HL-60/S4 treated with retinoic acid at 250 ng/mL for 4 days and 3 days (cell line): ENCODE data around the gene TBC1D4.

Experiments used
- in situ Hi-C: fragments of 300-500 bp; cut with MboI; formaldehyde crosslinking; loops from 2 replicates; pipeline ENCODE4 v1.7.0; 2022; ENCODE audit warnings: low sequenced_read_pairs

Gene TBC1D4

GRCh38 chr13:75489502-75490263, 7.7 kb upstream of the TBC1D4 start:
- in situ Hi-C loops = no loop called here

DNA sequence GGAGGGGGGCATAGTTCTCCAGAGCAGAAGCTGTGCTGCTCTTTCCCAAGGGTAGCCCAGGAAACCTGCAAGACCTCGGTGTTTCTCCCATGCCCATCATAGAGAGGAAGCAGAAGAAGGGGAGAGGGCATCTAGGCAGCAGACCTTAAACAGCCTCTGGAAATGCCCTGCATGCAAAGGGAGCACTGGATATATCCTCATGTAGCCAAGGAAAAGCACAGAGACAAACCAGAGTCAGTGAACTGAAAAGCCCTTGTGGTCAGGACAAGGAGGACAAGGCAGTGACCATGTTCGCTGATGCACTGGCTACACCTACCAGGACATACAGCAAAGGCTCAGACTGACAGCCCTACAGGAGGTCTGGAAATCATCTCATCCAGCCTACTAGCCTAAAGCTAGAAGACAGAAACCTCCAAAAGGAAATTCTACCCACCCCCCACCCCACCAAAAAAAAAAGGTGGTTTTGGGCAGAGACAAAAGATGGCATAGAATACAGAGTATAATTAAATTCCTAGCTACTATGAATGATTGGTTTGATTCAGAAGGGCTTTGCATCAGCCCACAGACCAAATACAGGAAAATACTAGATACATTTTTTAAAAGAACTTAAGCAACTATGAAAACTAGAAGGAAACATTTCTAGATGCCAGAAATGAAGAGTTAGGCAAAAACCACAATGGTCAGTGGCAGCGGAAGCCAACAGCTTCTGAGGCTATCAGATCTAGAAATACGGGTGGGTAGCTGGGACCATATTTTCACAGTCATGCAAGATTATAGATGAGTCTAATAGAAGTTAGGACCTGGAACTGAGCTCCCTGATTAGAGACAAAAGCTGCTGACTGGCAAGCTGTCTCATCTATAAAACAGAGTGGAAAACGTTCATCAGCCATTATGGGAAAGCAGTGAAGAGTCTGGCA, 4.4 kb upstream of the TBC1D4 start:
- in situ Hi-C loops = no loop called here

DNA sequence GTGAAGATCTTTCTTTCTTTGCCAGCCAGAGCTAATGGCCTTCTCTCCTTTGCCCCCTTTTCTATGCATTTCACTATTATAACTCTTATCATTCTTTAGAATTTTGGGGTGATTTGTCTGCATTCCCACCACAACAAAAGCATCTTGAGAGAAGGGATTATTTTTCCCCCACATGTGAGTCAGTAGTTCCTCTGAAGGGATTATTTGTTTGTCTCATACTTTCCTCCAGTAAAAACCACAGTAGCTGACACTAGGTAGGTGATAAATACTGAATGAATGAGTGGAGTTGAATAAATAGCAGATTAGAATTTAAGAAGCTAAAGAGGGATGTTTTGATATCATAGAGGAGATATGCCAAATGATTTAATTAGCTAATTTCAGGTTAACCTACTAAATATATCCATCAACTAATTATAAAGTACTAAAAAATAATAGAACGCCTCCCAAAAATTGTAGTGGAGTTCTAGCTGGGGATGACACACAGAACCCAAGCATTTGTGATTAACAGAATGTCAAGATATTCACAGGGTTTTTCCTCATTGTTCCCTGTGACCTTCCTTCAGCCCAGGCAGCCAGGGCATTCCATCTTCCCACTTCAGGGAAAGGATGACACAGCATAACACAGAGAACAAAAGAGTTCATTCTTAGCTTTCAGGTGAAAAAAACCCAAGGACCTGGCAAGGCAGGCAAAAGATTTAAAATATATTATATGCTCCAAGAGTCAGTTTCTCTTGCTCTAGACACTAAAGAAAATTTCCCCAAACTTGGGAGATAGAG, 3.5 kb upstream of the TBC1D4 start:
- in situ Hi-C loops = no loop called here

DNA sequence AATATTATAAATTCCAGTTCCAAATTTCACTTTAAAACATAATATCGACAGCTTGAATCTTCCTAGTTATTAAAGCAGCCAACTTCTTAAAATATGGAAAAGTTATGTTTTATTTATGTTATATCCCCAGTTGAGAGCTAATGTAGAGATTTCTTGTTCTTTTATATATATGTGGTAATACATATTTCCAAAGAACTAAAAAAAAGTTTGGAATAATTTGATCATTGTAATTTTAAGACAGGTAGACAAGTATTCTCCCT, 781 bp upstream of the TBC1D4 start:
- in situ Hi-C loops = no loop called here

GRCh38 chr13:75481176-75482069, 546 bp downstream of the TBC1D4 start:
- in situ Hi-C loops = no loop called here

DNA sequence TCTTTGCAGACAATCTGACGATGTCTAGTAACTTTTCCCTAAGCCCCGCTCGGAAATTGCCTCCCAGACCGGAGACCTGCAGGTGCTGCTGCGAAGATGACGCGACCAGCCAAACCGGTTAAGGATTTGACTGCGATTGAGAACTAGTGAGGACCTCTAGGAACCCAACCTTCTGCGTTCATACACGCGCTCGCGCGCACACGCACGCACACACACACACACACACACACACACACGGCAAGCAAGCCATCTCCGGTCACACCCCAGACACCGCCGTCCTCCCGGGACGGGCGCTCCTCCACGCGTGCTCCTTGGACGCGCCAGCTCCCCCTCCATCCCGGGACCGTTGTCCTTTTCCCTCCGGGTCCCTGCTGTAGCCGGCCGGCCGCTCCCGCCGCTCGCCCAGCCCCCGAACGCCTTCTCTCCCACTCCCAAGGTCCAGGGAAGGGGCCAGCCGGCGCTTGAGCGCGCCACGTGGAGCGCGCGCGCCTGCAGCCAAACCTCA, 1.2 kb downstream of the TBC1D4 start:
- in situ Hi-C loops = no loop called here

DNA sequence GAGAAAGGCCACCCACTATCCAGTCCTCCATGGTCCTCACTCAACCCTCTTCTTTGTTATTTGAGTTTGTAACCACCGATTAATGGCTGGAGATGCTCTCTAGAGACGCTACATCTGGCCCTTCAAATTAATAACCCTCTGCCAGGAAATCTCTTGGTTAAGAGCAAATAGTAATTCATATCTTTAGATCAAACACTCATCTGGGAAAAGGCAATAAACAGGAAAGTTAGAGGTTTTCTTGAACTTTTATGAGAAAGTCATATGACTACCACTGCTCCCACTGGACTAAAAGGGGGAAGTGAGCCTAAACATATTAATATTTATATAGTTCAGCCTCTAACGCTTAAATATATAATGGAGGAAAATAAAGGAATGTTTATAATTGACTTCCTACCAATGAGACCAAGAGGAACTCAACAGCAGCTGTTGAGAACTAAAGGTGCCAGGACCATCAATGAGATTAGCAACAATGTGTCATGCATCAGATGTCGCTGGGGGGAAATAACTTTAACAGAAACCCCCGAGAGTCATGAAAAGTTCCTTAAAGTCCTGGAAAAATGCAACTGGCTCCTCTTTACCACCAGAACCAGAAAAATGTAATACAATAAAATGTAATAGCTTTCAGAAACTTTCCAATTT, 2.7 kb downstream of the TBC1D4 start:
- in situ Hi-C loops = no loop called here

- in situ Hi-C loops = no loop called here
Observed at GRCh38 chr13:75478659-75479058, 3.3 kb downstream of the TBC1D4 start.

- in situ Hi-C loops = no loop called here
Observed at GRCh38 chr13:75474956-75475355, 7.0 kb downstream of the TBC1D4 start.

- in situ Hi-C loops = no loop called here
Observed at GRCh38 chr13:75473468-75473867, 8.5 kb downstream of the TBC1D4 start.

DNA sequence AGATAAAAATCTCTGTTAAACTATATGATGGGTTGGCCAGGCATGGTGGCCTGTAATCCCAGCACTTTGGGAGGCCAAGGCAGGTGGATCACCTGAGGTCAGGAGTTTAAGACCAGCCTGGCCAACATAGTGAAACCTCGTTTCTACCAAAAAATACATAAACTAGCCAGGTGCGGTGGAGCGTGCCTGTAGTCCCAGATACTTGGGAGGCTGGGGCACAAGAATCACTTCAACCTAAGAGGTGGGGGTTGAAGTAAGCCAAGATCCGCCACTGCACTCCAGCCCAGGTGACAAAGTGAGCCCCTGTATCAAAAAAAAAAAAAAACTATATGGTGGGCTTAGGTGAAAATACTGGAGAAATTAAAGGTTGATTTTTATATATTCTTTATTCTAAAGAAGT, 11.3 kb downstream of the TBC1D4 start:
- in situ Hi-C loops = no loop called here

- in situ Hi-C loops = no loop called here
Observed at GRCh38 chr13:75469047-75469446, 12.9 kb downstream of the TBC1D4 start.

DNA sequence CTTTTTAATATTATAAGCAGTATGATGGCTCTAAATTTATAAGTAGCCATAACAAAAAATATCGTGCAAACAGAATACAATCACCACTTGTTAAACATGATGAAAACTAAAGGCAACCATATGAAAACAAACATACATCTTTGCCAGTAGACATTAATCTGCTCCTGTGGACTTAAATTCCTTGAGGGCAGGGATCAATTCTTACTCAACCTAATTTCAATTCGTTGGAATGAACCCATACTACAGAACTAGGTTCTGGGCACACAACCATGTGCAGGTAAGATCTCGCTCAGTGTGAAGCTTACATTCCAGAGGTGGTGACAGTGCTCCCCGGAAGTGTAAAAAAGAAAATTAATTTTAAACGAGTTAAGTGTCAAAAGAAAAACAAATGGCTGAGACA, 13.4 kb downstream of the TBC1D4 start:
- in situ Hi-C loops = no loop called here

DNA sequence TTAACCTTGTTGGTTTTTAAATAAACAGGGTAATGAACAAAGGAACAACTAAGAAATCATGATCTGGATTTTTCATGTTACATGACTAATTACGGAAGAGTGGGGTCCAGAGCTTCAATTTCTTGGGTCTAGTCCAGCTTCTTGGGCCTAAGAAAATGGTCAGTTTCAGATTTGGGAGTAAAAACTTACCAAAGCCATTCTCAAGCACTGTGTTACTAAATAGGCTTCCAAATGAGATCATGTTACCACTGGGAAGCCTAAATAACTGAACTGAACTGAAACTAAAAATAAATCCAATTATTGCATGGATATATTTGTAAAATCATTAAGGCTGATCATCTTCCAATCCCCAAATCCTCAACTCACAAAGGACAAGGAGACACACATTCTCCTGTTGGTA, 13.9 kb downstream of the TBC1D4 start:
- in situ Hi-C loops = no loop called here

DNA sequence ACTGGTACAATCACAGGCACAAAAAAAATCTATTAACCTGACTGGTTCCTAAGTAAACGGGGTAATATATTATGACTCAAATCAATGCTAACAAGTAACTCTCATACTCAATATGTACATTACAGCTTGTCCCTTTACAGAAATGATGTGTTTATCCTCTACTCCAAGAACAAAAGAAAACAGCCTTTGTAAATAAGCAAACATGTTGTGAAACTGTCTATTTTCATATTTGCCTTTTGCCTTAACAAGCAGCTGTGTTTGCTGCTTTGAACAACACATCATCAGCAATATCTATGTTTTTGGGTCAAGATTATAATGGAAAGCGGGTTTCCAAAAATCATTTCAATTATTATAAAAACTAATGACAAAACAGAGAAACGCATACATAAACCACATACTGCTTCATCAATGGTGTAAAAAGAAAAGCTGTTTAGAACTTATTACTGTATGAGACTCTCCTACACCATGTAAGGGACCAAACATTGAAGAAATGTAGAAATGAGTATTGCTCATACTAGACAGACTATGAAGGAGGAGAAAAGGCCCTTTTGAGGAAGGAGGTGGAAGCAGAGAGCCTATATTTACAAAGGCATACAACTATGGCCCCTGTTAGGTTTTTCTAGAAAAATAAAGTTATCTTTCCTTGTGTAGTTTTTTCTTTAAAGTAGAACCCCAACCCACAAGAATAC, 14.8 kb downstream of the TBC1D4 start:
- in situ Hi-C loops = no loop called here

DNA sequence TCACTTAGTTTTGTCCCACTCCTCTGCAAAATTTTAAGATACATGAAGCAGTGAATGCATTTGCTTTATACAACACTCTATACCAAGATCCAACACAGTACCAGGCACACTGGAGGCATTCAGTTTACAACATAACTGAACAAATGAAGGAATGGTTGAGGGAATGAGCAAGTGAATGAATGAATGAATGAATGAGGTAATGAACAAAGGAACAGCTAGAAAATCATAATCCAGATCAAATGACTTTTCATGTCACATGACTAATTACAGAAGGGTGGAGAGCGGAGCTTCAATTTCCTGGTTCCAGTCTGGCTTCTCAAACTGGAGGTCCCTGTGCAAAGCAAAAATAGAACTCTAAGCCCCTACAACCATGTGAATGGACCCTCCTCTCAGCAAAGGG, 16.7 kb downstream of the TBC1D4 start:
- in situ Hi-C loops = no loop called here

DNA sequence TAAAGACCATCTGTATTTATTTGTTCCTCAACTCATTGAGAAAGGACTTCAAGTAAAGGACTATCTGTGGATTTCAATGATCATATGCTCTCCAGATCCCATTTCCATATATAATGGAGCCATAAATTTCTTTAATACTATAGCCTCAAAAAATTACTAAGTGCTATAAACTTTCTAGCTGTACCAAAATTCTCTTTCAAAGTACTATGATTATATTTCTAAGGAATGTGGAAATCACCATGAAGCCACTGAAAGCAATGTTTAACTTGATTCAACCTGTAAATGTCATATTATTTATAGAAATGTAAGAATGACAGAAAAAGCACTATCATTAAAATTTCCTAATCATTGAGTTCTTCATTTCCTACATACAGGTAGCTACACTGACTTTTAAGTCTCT, 20.7 kb downstream of the TBC1D4 start:
- in situ Hi-C loops = no loop called here

DNA sequence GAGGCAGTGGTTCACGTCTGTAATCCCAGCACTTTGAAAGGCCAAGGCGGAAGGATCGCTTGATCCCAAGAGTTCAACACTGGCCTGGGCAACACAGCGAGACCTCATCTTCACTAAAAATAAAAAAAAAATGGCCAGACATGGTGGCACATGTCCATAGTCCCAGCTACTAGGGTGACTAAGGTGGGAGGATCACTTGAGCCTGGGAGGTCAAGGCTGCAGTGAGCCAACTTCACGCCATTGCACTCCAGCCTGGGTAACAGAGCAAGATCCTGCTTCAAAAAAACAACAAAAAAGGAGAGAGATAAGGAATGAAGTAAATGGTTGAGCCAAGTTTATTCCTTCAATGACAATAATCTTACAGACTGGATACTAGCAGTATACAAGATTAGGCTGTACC, 21.3 kb downstream of the TBC1D4 start:
- in situ Hi-C loops = no loop called here

- in situ Hi-C loops = no loop called here
Observed at GRCh38 chr13:75458696-75459422, 23.1 kb downstream of the TBC1D4 start.
